K562 (cell line): ENCODE data around the gene GARIN5B. TPM values are rescaled to one million over a fixed set of nuclear protein-coding genes. Genes with fewer than 3 reads are reported as not detected.

Experiments
- AFF4 ChIP-seq: sonication (generic); formaldehyde crosslinking; IDR thresholded peaks from 2 replicates; pipeline ENCODE4 v1.8.0; 2023; ENCODE audit warnings: mild to moderate bottlenecking, missing genetic modification reagents
- BRD4 ChIP-seq: fragments of 200-600 bp; sonication (generic); IDR thresholded peaks from 2 replicates; pipeline ENCODE4 v1.6.1; 2017; ENCODE audit warnings: inconsistent platforms
- CEBPB ChIP-seq: fragments of 450-650 bp; IDR thresholded peaks from 2 replicates; pipeline ENCODE4 v1.6.1; 2016; ENCODE audit warnings: missing genetic modification characterization, missing compliant biosample characterization
- CLOCK ChIP-seq: fragments of 250-450 bp; sonication (Bioruptor Pico); IDR thresholded peaks from 2 replicates; pipeline ENCODE4 v1.4.0; 2020; ENCODE audit warnings: mild to moderate bottlenecking, moderate library complexity, borderline replicate concordance
- CREB1 ChIP-seq, 2 experiments: sonication (generic) in 1 of 2; formaldehyde crosslinking in 1 of 2; IDR thresholded peaks; 2 replicates each; pipeline versions ENCODE4 v1.6.1 to v1.8.0; 2012 to 2022; ENCODE audit warnings: inconsistent platforms in 1 of 2, mild to moderate bottlenecking in 1 of 2, missing genetic modification reagents in 1 of 2, moderate library complexity in 1 of 2
- DACH1 ChIP-seq: fragments of 450-650 bp; IDR thresholded peaks from 2 replicates; pipeline ENCODE4 v1.6.1; 2018; ENCODE audit not compliant: partially characterized antibody
- DDX20 ChIP-seq: fragments of 450-650 bp; IDR thresholded peaks from 2 replicates; pipeline ENCODE4 v1.6.1; 2016; ENCODE audit warnings: missing genetic modification characterization, low read depth, mild to moderate bottlenecking, missing compliant biosample characterization, moderate library complexity
- FOXA1 ChIP-seq: fragments of 450-650 bp; IDR thresholded peaks from 2 replicates; pipeline ENCODE4 v1.6.1; 2016; ENCODE audit warnings: mild to moderate bottlenecking, borderline replicate concordance
- FOXJ3 ChIP-seq: sonication (generic); formaldehyde crosslinking; IDR thresholded peaks from 2 replicates; pipeline ENCODE4 v1.4.0; 2020; ENCODE audit warnings: mild to moderate bottlenecking, missing genetic modification reagents
- MXD1 ChIP-seq: fragments of 250-450 bp; sonication (Bioruptor Pico); IDR thresholded peaks from 2 replicates; pipeline ENCODE4 v1.8.0; 2021; ENCODE audit warnings: borderline replicate concordance, mild to moderate bottlenecking, moderate library complexity; ENCODE audit not compliant: poor library complexity, severe bottlenecking
- RBM34 ChIP-seq: fragments of 200-400 bp; formaldehyde crosslinking; IDR thresholded peaks from 2 replicates; pipeline ENCODE4 v1.6.1; 2018; ENCODE audit warnings: low read length, borderline replicate concordance; ENCODE audit not compliant: insufficient read depth
- SP2 ChIP-seq: IDR thresholded peaks from 2 replicates; pipeline ENCODE4 v1.6.1; 2011; ENCODE audit warnings: mild to moderate bottlenecking, low read depth, low read length, moderate library complexity; ENCODE audit not compliant: poor library complexity, severe bottlenecking; ENCODE audit errors: extremely low read depth
- TAL1 ChIP-seq: fragments of 450-650 bp; IDR thresholded peaks from 2 replicates; pipeline ENCODE4 v1.6.1; 2016; ENCODE audit warnings: mild to moderate bottlenecking
- USF2 ChIP-seq: sonication (generic); formaldehyde crosslinking; IDR thresholded peaks from 2 replicates; pipeline ENCODE4 v1.5.0; 2020; ENCODE audit warnings: missing genetic modification reagents
- ZFP30 ChIP-seq: fragments of 250-450 bp; sonication (Bioruptor Pico); IDR thresholded peaks from 2 replicates; pipeline ENCODE4 v1.8.0; 2022; ENCODE audit warnings: moderate library complexity, mild to moderate bottlenecking, inconsistent platforms, borderline replicate concordance
- ZNF354B ChIP-seq: fragments of 250-450 bp; sonication (Bioruptor Pico); IDR thresholded peaks from 2 replicates; pipeline ENCODE4 v1.4.0; 2020
- polyA plus RNA-seq, 8 experiments: library from polyadenylated mRNA; depleted of rRNA in 4 of 8; stranded (reverse) in 5 of 8; unstranded in 3 of 8; fragments of >200 nt; fragmentation: Nextera tagmentation in 2 of 8; fragmentation: Illumina TruSeq in 1 of 8; extraction: Ambion mirVana in 2 of 8; extraction: Trizol in 1 of 8; gene quantifications; 2 replicates each; pipeline versions ENCODE4 v1.2.1 to v1.2.3, GENCODE V29; 2011 to 2014; ENCODE audit warnings: inconsistent platforms in 1 of 8, missing spikeins in 1 of 8
- total RNA-seq, 7 experiments: library from RNA; depleted of rRNA in 6 of 7; stranded (reverse); fragments of >200 nt in 6 of 7; fragmentation: Illumina TruSeq in 2 of 7; extraction: Trizol in 2 of 7; gene quantifications; 2 replicates each; pipeline versions ENCODE4 v1.2.1 to v1.2.3, GENCODE V29; 2011 to 2021; ENCODE audit warnings: low replicate concordance in 1 of 7

The GARIN5B gene
- total and polyA plus RNA-seq, 9 of the 15 experiments (the other 6 are each of a cell fraction or from before 2014, with no cell fraction given): not detected

- TF ChIP-seq AFF4 (CRISPR knock-in tag) (peak; percentile 60), RBM34 (no peak), BRD4 (no peak), FOXA1 (no peak), DACH1 (no peak), DDX20 (tag) (no peak), CREB1 (IDR thresholded peaks at IDR 0.05) (peak; percentile 90), CREB1 (CRISPR knock-in tag; IDR thresholded peaks at IDR 0.05) (peak; percentile 95), TAL1 (no peak), ZNF354B (CRISPR knock-in tag) (no peak), USF2 (CRISPR knock-in tag) (peak; percentile 95), CLOCK (CRISPR knock-in tag) (no peak), SP2 (peak; percentile 64), CEBPB (no peak), FOXJ3 (no peak), ZFP30 (CRISPR knock-in tag) (no peak), MXD1 (CRISPR knock-in tag) (no peak)
These were observed 44.9 kb upstream of the GARIN5B start (continued) for GRCh38 chr19:55407800-55408532.
